Activated naive CD4-positive, alpha-beta T cell treated with anti-CD3 and anti-CD28 coated beads for 36 hours (primary cell): ENCODE measurements around the gene KLF11. TPM values are rescaled to one million over a fixed set of nuclear protein-coding genes. Genes with fewer than 3 reads are reported as not detected.

ENCODE experiments used
- CTCF ChIA-PET: fragments of 350-600 bp; sonication (Branson Sonifier 250); formaldehyde crosslinking; loops from one replicate; lab custom pipeline; 2021; ENCODE audit warnings: antibody characterized with exemption; lab: Charles Lee
- DNase-seq: peaks from one replicate; pipeline ENCODE4 v3.0.0-alpha.2; 2020
- H3K27ac Mint-ChIP-seq: one replicate; pipeline ENCODE4 v1.8.0; 2021; ENCODE audit warnings: mild to moderate bottlenecking, mixed read lengths
- H3K27me3 Mint-ChIP-seq: one replicate; pipeline ENCODE4 v1.8.0; 2021; ENCODE audit warnings: low read depth, mixed read lengths
- H3K36me3 Mint-ChIP-seq: one replicate; pipeline ENCODE4 v1.8.0; 2021; ENCODE audit warnings: low read depth, mixed read lengths
- H3K4me1 Mint-ChIP-seq: one replicate; pipeline ENCODE4 v1.8.0; 2021; ENCODE audit warnings: low read depth, mixed read lengths
- H3K4me3 Mint-ChIP-seq: one replicate; pipeline ENCODE4 v1.8.0; 2021; ENCODE audit warnings: mild to moderate bottlenecking, moderate library complexity, mixed read lengths
- H3K9me3 Mint-ChIP-seq: one replicate; pipeline ENCODE4 v1.8.0; 2021; ENCODE audit warnings: mixed read lengths
- intact Hi-C: fragments of 100-400 bp; cut with micrococcal nuclease; formaldehyde crosslinking; loops from one replicate; pipeline ENCODE4 v1.15.1; 2023
- total RNA-seq, 2 experiments: library from RNA; stranded (reverse); gene quantifications; one replicate each; pipeline ENCODE4 v1.2.3, GENCODE V29; 2021

The KLF11 gene
- total RNA-seq, 2 experiments from 2014 or later, result 3.0 to 3.1 TPM

DNA sequence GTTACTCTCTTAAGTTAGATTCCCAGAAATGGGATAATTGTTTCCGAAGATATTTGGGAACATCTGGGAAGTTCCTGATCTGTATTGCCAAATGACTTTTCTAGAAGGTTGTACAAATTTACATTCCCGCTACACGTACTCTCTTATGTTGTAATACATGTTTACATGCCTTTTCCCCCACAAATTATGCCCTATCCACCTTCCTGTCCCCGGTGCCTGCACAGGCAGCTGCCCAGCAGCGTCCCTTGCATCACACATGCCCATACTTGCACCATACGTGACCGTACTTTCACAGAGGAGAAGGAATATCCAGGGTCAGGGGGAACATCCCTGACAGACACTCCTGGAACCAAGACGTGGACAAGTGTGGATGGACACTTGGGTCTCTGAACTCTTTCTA is 24.2 kb upstream of the KLF11 start:
- Mint-ChIP-seq H3K36me3 (no peaks in the 10 kb centered on the region), H3K27ac (no peak overlapping the region), H3K4me1 (no peaks in the 10 kb centered on the region), H3K9me3 (peaks cover 9% of the 10 kb centered on the region), H3K27me3 (no peaks in the 10 kb centered on the region), H3K4me3 (no peak overlapping the region)
- intact Hi-C loops, result no loop called here
- no peak for DNase-seq
- CTCF ChIA-PET, result interaction anchor here (0.9 kb wide), 1 partner anchor 35 kb away, joined by 3 read pairs; no protein-coding TSS in a partner anchor

DNA sequence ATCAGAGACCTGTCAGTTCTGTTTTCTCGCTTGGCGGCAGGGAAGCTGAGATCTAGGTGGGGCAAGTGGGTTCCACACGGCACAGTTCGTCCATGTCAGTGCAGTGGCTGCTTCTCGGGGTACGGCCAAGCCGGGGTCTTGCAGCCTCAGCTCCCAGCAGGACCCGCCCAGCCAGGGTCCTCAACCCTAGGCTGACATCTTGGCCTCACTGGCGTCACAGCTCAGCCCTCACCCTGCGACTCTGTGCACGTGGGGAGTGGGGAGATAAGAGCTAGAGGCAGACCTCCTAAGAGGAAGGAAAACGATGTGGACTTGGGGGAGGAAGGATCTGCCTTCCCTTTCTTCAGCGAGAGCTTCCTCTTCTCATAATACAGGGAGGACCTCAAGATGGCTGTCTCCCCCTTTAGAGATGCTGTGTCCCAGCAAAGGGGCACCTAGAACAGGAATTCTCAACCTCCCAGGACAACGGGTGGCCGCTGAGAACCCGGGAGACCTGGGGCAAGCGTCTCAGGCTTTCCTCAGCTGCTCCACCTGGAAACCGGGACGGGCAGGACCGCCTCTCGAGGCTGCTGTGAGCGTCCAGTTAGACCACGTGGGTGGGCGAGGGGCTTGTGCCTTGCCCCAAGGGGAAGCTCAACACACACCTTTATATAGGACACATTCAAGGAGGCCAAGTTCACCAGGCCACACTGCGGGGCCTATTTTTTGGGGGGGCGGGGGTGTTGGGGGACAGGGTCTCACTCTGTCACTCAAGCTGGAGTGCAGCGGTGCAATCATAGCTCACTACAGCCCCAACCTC is 23.5 kb upstream of the KLF11 start:
- no peaks in the 10 kb centered on the region for H3K27me3 Mint-ChIP-seq
- H3K9me3 Mint-ChIP-seq, result peaks cover 9% of the 10 kb centered on the region
- H3K36me3 Mint-ChIP-seq, result no peaks in the 10 kb centered on the region
- no peak overlapping the region for H3K27ac Mint-ChIP-seq
- no peak for DNase-seq
- intact Hi-C loops, result no loop called here
- no peak overlapping the region for H3K4me3 Mint-ChIP-seq
- CTCF ChIA-PET, result interaction anchor here (1.1 to 1.4 kb wide), 2 partner anchors 9 to 35 kb away, joined by 4 read pairs; no protein-coding TSS in a partner anchor
- H3K4me1 Mint-ChIP-seq, result no peaks in the 10 kb centered on the region

DNA sequence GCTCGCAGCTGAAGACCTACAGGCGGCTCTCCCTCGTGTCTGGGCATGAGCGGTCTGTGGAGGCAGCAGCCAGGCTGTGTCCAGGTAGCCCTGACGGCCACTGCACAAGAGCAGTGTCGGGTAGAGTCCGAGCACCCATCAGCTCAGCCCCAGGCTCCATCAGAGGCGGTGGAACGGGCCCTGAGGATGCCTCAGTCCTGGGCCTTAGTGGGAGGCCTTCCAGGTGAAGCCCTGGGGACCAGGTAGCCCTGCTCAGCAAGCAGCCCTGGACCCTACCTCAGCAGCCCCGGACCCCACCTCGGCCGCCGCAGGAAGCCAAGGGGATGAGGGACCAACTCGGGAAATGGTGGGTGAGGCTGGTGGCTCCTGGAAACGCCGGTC is 21.3 kb upstream of the KLF11 start:
- DNase-seq, result no peak
- intact Hi-C loops, result no loop called here
- H3K36me3 Mint-ChIP-seq, result no peaks in the 10 kb centered on the region
- no peak overlapping the region for H3K4me3 Mint-ChIP-seq
- CTCF ChIA-PET, result interaction anchor here (0.6 to 1.9 kb wide), 3 partner anchors 31 to 50 kb away, joined by 3 to 9 read pairs (median 4); no protein-coding TSS in a partner anchor
- H3K27ac Mint-ChIP-seq, result no peak overlapping the region
- no peaks in the 10 kb centered on the region for H3K27me3 Mint-ChIP-seq
- no peaks in the 10 kb centered on the region for H3K4me1 Mint-ChIP-seq
- peaks cover 5% of the 10 kb centered on the region for H3K9me3 Mint-ChIP-seq

DNA sequence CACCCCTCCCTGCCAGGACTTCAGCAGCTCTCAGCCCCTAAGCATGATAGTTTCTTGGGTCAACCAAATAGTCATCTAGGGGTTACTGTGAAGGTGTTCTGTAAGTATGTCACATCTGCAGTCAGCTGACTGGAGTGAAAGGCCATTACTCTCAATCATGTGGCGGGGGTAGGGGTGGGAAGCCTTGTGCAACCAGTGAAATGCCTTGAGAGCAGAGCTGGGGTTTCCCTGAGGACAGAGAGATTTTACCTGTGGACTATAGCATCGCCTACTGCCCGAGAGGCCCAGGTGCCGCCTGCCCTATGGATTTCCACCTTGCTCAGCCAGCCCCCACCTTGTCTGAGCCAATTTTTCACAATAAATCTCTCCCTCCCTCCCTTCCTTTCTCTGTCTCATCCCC is 20.9 kb upstream of the KLF11 start:
- CTCF ChIA-PET, result interaction anchor here (0.9 to 1.9 kb wide), 2 partner anchors 38 to 50 kb away, joined by 3 to 9 read pairs; no protein-coding TSS in a partner anchor

DNA sequence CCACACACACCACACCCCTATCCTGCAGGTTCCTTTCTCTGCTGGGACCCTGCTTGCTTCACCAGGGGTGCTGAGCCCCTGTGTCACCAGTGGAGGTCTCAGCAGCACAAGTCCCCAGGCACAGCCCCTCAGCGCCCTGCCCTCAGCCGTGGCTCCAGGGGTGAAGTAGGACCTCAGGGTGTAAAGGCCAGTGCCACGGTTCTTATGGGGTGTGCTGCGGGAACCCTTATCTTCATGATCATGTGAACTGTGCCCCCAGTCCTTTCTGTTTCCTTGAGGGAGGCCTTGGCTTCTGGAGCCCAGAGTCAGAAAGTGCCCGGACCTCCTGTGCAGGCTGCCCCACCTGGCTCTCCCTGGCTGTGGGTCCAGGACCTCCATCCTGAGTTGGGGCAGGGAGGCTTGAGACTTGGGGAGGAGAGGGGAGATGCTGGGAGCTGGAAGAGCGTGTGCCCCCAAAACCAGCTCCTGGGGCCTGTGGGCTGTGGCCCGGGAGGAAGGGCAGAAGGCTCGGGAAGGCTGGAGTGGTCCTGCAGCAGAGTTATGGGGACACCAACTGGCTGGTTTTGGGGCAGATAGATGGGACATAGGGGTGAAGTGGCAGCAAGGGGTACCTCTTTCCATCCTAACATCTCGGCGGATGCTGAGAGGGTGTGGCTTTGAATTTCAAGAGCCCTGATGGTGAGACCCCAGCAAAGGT is 20.2 kb upstream of the KLF11 start:
- intact Hi-C loops, result no loop called here
- no peak for DNase-seq
- no peaks in the 10 kb centered on the region for H3K27me3 Mint-ChIP-seq
- H3K4me3 Mint-ChIP-seq, result no peak overlapping the region
- CTCF ChIA-PET, result interaction anchor here (0.6 kb wide), 1 partner anchor 49 kb away, joined by 3 read pairs; no protein-coding TSS in a partner anchor
- H3K27ac Mint-ChIP-seq, result no peak overlapping the region
- H3K36me3 Mint-ChIP-seq, result no peaks in the 10 kb centered on the region
- no peaks in the 10 kb centered on the region for H3K4me1 Mint-ChIP-seq
- no peaks in the 10 kb centered on the region for H3K9me3 Mint-ChIP-seq

More for the DNA sequence above, 20.9 kb upstream of the KLF11 start:
- H3K4me1 Mint-ChIP-seq, result no peaks in the 10 kb centered on the region
- intact Hi-C loops, result no loop called here
- peaks cover 1% of the 10 kb centered on the region for H3K9me3 Mint-ChIP-seq
- H3K27ac Mint-ChIP-seq, result no peak overlapping the region
- DNase-seq, result no peak
- no peaks in the 10 kb centered on the region for H3K36me3 Mint-ChIP-seq
- no peaks in the 10 kb centered on the region for H3K27me3 Mint-ChIP-seq
- no peak overlapping the region for H3K4me3 Mint-ChIP-seq

DNA sequence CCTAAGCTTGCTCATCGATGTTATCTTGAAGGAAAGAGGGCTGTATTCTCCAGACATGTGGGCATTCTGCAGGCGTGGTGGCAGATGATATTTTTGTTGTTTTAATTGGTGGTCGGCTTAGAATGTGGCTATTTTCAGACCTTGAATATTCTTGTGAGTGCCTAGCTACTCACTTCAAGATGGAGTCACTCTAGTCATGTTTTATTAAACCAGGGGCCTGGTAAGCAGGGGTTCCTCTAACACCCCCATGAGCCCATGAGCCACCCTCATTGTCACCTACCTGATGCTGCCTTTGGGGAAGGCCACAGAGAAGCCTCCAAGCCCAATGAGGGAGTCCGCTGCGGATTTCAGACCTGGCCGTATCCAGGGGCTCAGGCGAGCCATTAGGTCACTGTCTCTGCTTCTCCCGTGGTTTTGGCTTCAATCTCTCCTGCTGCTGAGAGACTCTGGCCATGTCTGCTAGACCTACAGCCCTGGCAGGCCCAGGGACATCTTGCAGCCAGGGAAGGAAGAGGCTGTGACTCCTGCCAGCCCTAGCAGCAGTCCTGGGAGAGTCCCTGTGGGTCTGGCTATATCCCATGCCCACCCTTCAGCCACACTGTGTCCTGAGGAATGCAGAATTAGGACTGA is 16.3 kb upstream of the KLF11 start:
- no peak for DNase-seq
- CTCF ChIA-PET, result interaction anchor here (1.3 to 2.0 kb wide), 2 partner anchors 22 to 213 kb away, joined by 5 to 7 read pairs; no protein-coding TSS in a partner anchor
- H3K27ac Mint-ChIP-seq, result no peak overlapping the region
- intact Hi-C loops, result no loop called here
- no peaks in the 10 kb centered on the region for H3K9me3 Mint-ChIP-seq
- H3K4me3 Mint-ChIP-seq, result no peak overlapping the region
- no peaks in the 10 kb centered on the region for H3K27me3 Mint-ChIP-seq
- H3K4me1 Mint-ChIP-seq, result peaks cover 16% of the 10 kb centered on the region
- H3K36me3 Mint-ChIP-seq, result no peaks in the 10 kb centered on the region

DNA sequence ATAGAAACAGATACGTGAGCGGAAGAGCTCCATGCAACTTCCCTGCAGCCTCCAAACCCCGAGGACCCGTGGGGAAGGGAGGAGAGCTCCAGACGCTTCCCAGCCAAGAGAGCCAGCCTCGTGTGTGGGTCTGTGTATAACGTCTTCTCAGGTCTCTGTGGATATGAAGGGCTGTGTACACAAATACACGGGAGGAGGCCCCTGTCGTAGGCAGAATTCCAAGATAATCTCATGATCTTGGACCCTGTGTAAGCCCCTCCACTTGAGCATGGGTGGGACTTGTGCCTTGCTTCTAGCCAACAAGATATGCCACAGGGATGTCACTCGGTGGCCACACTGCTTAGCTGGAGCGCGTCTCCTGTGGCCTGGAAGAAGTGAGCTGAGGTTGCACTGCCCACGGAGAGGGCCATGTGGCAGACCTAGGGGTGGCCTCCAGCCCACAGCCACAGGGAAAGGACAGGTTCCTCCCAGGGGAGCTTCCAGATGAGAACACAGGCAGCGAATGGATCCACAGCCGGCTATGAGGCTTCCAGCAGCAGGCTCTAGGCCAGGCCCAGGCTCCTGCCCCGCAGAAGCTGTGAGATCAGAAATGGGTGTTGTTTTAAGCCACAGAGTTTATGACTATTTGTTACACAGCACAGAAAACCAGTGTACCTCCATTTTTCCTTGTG is 15.6 kb upstream of the KLF11 start:
- CTCF ChIA-PET, result interaction anchor here (0.7 to 2.0 kb wide), 3 partner anchors 21 to 214 kb away, joined by 3 to 7 read pairs (median 5); no protein-coding TSS in a partner anchor
- no peak overlapping the region for H3K4me3 Mint-ChIP-seq
- H3K4me1 Mint-ChIP-seq, result peaks cover 16% of the 10 kb centered on the region
- intact Hi-C loops, result loop anchor here (2.0 kb wide), 1 partner anchor 35 kb away; no protein-coding TSS in a partner anchor
- H3K9me3 Mint-ChIP-seq, result no peaks in the 10 kb centered on the region
- no peaks in the 10 kb centered on the region for H3K36me3 Mint-ChIP-seq
- DNase-seq, result no peak
- no peaks in the 10 kb centered on the region for H3K27me3 Mint-ChIP-seq
- H3K27ac Mint-ChIP-seq, result no peak overlapping the region

DNA sequence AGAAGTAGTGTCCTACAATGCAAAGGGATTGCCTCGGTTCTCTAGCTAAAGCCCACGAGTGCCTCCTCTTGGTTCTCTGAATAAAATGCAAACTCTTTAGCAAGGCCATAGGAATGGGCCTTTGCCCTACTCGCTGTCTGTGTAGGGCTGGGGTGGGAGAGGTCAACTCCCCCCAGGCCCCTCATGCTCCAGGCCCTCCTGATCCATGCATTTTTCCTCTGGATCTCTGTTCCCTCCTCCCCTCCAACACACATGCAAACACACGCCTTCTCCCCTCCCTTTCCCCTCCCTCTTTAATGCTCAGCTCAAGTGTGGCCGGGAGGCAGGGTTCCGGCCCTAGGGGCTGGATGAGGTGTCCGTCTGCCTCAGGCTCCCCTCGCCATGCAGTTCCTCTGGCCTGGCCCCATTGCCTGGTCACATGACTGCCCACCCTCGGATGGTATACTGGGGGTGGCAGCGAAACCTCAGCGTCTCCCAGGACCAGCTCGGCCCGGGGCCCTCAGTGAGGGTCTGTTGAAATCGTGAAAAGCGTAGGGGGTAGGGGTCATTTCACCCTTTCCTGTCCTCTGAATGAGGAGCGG is 14.9 kb upstream of the KLF11 start:
- Mint-ChIP-seq H3K27ac (no peak overlapping the region), H3K36me3 (no peaks in the 10 kb centered on the region), H3K4me3 (no peak overlapping the region), H3K4me1 (peaks cover 16% of the 10 kb centered on the region), H3K9me3 (no peaks in the 10 kb centered on the region), H3K27me3 (no peaks in the 10 kb centered on the region)
- intact Hi-C loops, result loop anchor here (2.0 kb wide), 1 partner anchor 36 kb away; no protein-coding TSS in a partner anchor
- no peak for DNase-seq
- CTCF ChIA-PET, result interaction anchor here (0.7 to 2.1 kb wide), 7 partner anchors 14 to 259 kb away, joined by 3 to 15 read pairs (median 4); no protein-coding TSS in a partner anchor

DNA sequence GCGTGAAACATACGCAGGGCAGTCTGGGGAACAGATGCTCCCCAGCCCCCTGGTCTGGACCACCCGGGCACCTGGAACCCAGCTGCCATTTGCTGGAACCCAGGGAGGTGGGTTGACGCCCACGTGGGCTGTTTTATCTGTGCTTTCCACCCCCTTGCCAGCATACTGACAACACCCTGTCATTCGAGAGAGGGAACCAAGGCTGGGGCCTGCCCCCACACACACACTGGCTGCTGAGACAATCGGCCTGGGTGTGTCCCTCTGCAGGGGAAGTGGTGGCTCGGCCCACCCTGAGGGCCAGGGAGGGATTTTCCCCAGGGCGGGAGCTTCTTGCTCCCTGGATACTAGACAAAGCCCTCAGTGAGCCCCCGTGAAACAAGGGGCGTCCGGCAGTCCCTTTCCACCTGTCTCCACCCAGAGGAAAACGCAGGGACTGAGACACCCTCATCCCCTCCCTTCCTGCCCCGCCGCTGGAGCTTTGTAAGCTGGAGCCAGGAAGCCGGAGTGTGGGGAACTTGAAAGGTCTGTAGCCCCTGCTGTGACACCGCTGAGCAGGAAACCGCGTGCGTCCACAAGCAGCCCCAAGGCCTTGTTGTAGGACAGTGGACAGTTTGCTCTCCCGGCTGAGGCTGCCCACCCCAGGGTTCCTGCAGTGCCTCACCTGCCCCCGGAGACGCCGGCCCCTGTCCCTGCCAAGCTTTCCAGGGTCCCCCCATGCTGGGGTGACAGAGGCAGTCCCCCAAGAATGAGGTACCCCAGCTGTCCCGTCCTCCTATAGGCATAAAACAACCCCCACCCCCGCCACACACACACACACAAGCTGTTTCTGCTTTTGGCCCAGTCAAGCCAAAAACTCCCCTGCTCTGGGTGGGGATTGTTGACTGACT is 14.1 kb upstream of the KLF11 start:
- H3K4me3 Mint-ChIP-seq, result no peak overlapping the region
- peak; percentile 77 for DNase-seq
- H3K9me3 Mint-ChIP-seq, result no peaks in the 10 kb centered on the region
- no peak overlapping the region for H3K27ac Mint-ChIP-seq
- intact Hi-C loops, result loop anchor here (2.0 kb wide), 1 partner anchor 36 kb away; no protein-coding TSS in a partner anchor
- CTCF ChIA-PET, result interaction anchor here (0.6 to 2.1 kb wide), 8 partner anchors 8 to 260 kb away, joined by 3 to 15 read pairs (median 4); no protein-coding TSS in a partner anchor
- no peaks in the 10 kb centered on the region for H3K27me3 Mint-ChIP-seq
- H3K4me1 Mint-ChIP-seq, result peaks cover 16% of the 10 kb centered on the region
- H3K36me3 Mint-ChIP-seq, result no peaks in the 10 kb centered on the region

DNA sequence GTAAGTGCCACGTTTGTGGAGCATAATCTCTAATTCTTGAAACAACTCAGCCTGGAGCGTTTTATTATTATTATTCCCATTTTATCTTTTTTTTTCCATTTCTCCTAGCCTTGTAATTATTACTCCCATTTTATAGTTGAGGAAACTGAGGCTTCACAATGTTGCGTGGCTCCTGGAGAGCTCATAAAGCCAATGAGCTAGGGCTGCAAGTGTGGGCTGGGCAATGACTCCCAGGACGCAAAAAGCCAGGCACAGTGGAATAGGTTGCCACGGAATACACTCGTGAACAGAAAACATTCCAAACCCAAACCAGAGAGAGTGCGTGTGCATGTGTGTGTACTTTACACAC is 13.5 kb upstream of the KLF11 start:
- intact Hi-C loops, result loop anchor here (2.0 kb wide), 1 partner anchor 37 kb away; no protein-coding TSS in a partner anchor
- Mint-ChIP-seq H3K4me3 (no peak overlapping the region), H3K27ac (no peak overlapping the region), H3K9me3 (no peaks in the 10 kb centered on the region), H3K27me3 (no peaks in the 10 kb centered on the region), H3K36me3 (no peaks in the 10 kb centered on the region), H3K4me1 (peaks cover 16% of the 10 kb centered on the region)
- CTCF ChIA-PET, result interaction anchor here (0.6 to 2.1 kb wide), 7 partner anchors 9 to 261 kb away, joined by 3 to 15 read pairs (median 3); no protein-coding TSS in a partner anchor
- no peak for DNase-seq
